Diencephalon (tissue), 1 donor: ENCODE results near the gene CCR6. TPM values are rescaled to one million over a fixed set of nuclear protein-coding genes. Genes with fewer than 3 reads are reported as not detected.

Experiments used
- total RNA-seq: library from RNA; depleted of rRNA; stranded (reverse); fragments of >200 nt; gene quantifications from one replicate; pipeline ENCODE4 v1.2.3, GENCODE V29; 2014

The CCR6 gene
- not detected for total RNA-seq

DNA sequence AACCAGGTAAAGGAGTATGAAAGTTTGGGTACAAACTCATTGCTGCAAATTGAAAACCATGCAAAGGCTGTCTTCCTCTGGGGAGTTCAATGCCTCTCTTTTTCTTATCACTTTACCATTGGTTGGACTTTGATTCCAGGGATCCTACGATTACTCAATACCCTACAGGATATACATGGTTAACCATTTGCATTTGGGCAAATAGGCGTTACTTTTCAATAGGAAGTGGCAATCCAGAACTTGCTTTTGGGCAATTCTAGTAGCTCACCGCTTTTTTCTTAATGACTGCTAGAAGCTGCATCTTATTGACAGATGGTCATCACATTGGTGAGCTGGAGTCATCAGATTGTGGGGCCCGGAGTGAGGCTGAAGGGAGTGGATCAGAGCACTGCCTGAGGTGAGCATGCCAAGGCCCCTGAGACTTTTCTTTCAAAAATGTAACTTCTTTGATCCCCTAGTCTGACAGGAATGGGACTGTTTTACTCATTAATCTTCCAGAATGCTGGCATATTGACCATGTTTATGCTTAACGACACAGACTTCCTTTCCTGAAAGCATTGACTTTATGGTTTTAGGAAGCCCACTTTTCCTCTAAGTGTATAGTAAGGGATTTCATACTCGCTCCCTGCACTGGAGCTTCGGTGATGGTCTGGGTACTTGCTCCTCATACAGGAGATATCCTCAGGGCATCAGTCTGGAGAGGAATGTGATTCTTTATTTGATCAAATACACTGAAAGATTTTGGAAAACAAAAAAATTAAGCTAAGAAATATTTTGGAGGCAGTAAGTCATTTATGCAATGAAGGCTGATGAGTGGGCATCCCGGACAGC is at the start of gene CCR6:
CCR6 (plus strand) TSS at position 270 of the 831 bp plus-strand sequence. CDS start 13,039 bp downstream, outside the sequence.

DNA sequence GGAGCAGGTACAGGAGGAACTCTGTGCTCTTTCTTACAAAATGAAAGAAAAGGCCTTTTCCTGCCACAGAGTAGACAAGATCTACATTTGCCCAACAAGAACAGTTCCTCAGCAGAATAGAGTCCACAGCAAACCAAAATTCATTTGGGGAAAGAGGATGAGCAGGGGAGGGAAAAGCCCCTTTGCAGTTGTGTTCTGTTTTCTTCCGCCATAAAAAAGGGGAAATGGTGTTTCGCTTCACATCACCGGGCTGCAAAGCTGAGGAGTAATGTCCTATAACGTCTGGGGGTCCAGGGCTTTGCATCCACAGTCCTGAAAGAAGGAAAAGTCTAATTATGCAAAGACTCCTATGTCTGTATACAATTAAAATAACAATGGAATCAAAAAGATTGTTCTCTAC is 35.0 kb downstream of the CCR6 start, which contains the start of gene GPR31:
GPR31 (minus strand) TSS at position 118 of the 400 bp plus-strand sequence. CDS start 149 bp downstream, outside the sequence.

Other genes starting within 250 kb of the CCR6 start
- 31.1 TPM for gene RNASET2, start 166.5 kb upstream of the CCR6 start, total RNA-seq
- gene CEP43, start 123.7 kb upstream of the CCR6 start, total RNA-seq = 55.4 TPM
- gene GPR31, start 34.9 kb downstream of the CCR6 start, total RNA-seq = not detected
- not detected for gene UNC93A, start 168.2 kb downstream of the CCR6 start, total RNA-seq
- not detected for gene TTLL2, start 202.0 kb downstream of the CCR6 start, total RNA-seq